Right cardiac atrium (tissue), 5 donors: ENCODE results near the gene HS3ST1. TPM values are rescaled to one million over a fixed set of nuclear protein-coding genes. Genes with fewer than 3 reads are reported as not detected.
A peak's percentile ranks its signal among the peaks of the same experiment; 100 is the strongest.

Source experiments
- ATAC-seq, 2 donors: fragments of 200-7000 bp; cut with Tn5 transposase; one replicate each; pipeline versions ENCODE4 v1.8.0 to v1.9.1; 2020; ENCODE audit warnings: moderate library complexity in 2 of 2, mild to moderate bottlenecking in 1 of 2
- DNase-seq, 3 donors: peaks; one replicate each; pipeline ENCODE4 v3.0.0-alpha.2; 2020
- H3K27ac ChIP-seq: one replicate; pipeline ENCODE4 v1.5.1; 2013; ENCODE audit warnings: mild to moderate bottlenecking, low read length, control low read depth, moderate library complexity
- H3K27me3 ChIP-seq: one replicate; pipeline ENCODE4 v1.6.1; 2013; ENCODE audit not compliant: control insufficient read depth, insufficient read depth
- H3K4me1 ChIP-seq: one replicate; pipeline ENCODE4 v1.6.1; 2013; ENCODE audit warnings: low read length; ENCODE audit not compliant: control insufficient read depth, insufficient read depth
- H3K4me3 ChIP-seq: one replicate; pipeline ENCODE4 v1.5.1; 2013; ENCODE audit warnings: low read length, control low read depth
- H3K9me3 ChIP-seq: one replicate; pipeline ENCODE4 v1.6.1; 2013; ENCODE audit warnings: low read length; ENCODE audit not compliant: control insufficient read depth
- WGBS: extraction: QIAGEN DNeasy Blood & Tissue Kit; methylation state at CpG from one replicate; pipeline ENCODE4 v1.1.7; 2013; 5-methylcytosine and 5-hydroxymethylcytosine counted together
- intact Hi-C, 4 donors: fragments of 100-400 bp; cut with DNase I; formaldehyde crosslinking; loops; one replicate each; pipeline versions ENCODE4 v1.11.0 to v1.14.0; 2022 to 2023
- polyA plus RNA-seq: library from polyadenylated mRNA; stranded (reverse); fragments of 200-250 nt; gene quantifications from one replicate; pipeline ENCODE4 v1.2.3, GENCODE V29; 2013
- total RNA-seq, 4 donors: library from RNA; stranded (reverse); fragmentation: NEBNext Ultra II Directional; extraction: Animal tissue kit (Norgen Biotek cat#: 25700); gene quantifications; one replicate each; pipeline ENCODE4 v1.2.1, GENCODE V29; 2021
- donor health status: healthy with polysubstance abuse.
- donor health status: DM: no; HTN: yes; CAD: no.
- donor health status: DM: no; HTN: no; CAD: no.
- donor health status: DM: no; HTN: yes; CAD: no; lungs with severe emphysema.
- donor health status: DM: yes; HTN: yes; CAD: no.

HS3ST1 gene
- total and polyA plus RNA-seq, 5 donors, result 0.97 to 9.1 (median 6.2) TPM

DNA sequence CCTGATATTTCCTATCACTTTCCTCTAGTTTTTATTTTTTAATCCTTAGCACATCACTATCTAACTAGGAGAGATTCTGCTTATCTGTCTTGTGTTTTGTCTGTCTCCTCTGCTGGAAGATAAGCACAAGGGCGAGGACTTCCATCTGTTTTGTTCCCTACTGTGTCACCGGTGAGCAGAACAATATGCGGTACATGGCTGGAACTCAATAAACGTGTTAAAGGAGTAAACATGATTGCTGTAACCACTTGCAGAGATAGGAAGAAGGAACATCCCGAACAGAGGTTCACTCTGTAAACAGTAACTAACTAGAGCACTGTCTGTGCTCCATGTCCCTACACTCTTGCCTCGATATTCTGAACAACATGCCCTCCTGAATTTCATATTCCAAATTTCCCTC, 5.2 kb downstream of the HS3ST1 start:
- intact Hi-C loops, result loop anchor here in 2 of 4 donors (10.0 kb wide), 2 partner anchors 311 to 839 kb away; no protein-coding TSS in a partner anchor
- H3K4me3 ChIP-seq, result no peak overlapping the region
- DNase-seq, result no peak
- no peak for ATAC-seq
- H3K9me3 ChIP-seq, result no peaks in the 10 kb centered on the region
- H3K27ac ChIP-seq, result no peak overlapping the region
- H3K4me1 ChIP-seq, result peaks cover 4% of the 10 kb centered on the region
- WGBS, result 35% methylated on average over 6 of the region's 6 CpGs
- H3K27me3 ChIP-seq, result no peaks in the 10 kb centered on the region

DNA sequence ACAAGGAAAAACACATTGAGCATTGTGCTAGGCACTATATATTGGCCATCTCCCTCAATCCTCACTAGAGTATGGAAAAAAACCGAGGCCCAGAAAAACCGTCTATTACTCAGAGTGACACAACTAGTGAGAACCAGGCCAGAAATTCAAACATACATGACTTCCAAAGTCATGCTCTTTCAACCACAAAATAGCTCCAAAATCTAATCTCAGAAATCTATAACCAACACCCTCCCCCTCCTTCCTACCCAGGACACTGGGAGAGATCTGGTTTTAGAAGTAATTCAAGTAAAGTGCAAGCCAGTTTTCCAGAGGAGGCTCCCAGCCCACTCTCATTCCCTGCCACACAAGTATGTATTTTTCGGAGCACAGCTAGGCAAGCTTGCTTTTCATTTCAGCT, 7.6 kb downstream of the HS3ST1 start:
- WGBS, result 65% methylated on average over 3 of the region's 3 CpGs
- DNase-seq, result no peak
- H3K4me1 ChIP-seq, result peaks cover 1% of the 10 kb centered on the region
- no peak overlapping the region for H3K27ac ChIP-seq
- intact Hi-C loops, result loop anchor here in 2 of 4 donors (10.0 kb wide), 2 partner anchors 314 to 836 kb away; no protein-coding TSS in a partner anchor
- no peak for ATAC-seq
- H3K27me3 ChIP-seq, result no peaks in the 10 kb centered on the region
- H3K9me3 ChIP-seq, result no peaks in the 10 kb centered on the region
- H3K4me3 ChIP-seq, result no peak overlapping the region

DNA sequence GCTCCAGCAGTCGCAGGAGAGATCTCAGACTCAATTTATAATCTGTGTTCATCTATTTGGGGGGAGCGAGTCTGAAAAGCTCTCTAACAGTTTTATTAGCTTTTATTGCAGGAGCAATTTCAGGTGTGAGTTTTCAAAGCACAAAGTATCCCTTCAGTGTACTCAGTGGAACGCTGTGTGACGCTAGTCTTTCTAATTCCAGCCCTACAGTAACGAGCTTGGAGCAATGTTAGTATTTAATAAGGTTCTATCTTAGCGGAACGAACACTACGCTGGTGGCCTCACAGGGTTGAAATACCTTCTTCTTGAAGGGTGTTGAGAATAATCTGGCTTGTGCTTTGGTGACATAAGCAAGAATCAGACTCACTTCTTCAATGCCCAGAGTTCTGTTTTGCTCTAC, 8.4 kb downstream of the HS3ST1 start:
- intact Hi-C loops, result loop anchor here in 2 of 4 donors (10.0 kb wide), 2 partner anchors 314 to 836 kb away; no protein-coding TSS in a partner anchor
- 93% methylated on average over 8 of the region's 8 CpGs for WGBS
- H3K27ac ChIP-seq, result no peak overlapping the region

DNA sequence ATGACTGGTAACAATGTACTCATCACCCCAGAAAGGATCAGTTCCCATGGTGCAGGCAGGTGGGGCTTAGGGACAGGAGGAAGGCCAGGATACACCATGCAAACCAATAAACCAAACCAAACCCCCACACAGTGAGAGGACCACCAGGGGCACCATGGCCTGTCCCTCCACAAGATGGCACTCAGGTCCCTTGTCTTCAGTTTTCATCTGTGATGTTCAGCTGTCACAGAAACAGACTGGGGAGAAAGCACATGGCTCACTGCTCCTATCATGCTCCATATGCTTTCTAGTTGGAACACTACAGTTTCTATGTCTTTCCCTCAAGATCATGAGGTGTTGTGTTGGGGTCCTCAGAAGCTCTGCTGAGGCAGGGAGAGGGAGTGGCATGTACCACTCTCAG, 10.1 kb downstream of the HS3ST1 start:
- ATAC-seq, result no peak
- no peak overlapping the region for H3K4me3 ChIP-seq
- H3K27me3 ChIP-seq, result no peaks in the 10 kb centered on the region
- intact Hi-C loops, result no loop called here
- H3K4me1 ChIP-seq, result peaks cover under 1% of the 10 kb centered on the region
- H3K27ac ChIP-seq, result no peak overlapping the region
- H3K9me3 ChIP-seq, result no peaks in the 10 kb centered on the region
- DNase-seq, result no peak

More for the DNA sequence above, 8.4 kb downstream of the HS3ST1 start:
- H3K4me1 ChIP-seq, result peaks cover 1% of the 10 kb centered on the region
- H3K27me3 ChIP-seq, result no peaks in the 10 kb centered on the region
- H3K9me3 ChIP-seq, result no peaks in the 10 kb centered on the region
- H3K4me3 ChIP-seq, result no peak overlapping the region
- no peak for DNase-seq
- no peak for ATAC-seq

DNA sequence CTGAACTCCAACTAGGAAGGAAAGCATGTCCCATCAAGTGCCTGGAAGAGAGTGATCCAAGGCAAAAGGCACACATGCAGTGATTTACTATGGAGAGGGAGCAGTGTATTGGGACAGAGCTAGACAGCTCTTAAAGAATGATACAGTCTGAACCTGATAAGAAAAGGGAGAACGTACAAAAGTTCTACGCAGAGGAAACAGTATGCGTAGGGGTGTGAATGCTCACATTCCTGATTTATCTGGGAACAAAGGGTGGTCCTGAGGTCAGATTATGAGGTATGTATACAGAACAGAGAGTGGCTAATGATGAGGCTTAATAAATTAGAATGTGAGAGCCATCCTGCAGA, 12.0 kb downstream of the HS3ST1 start:
- peak; percentile 54 to 74 for ATAC-seq
- 30% methylated on average over 3 of the region's 3 CpGs for WGBS
- intact Hi-C loops, result no loop called here

DNA sequence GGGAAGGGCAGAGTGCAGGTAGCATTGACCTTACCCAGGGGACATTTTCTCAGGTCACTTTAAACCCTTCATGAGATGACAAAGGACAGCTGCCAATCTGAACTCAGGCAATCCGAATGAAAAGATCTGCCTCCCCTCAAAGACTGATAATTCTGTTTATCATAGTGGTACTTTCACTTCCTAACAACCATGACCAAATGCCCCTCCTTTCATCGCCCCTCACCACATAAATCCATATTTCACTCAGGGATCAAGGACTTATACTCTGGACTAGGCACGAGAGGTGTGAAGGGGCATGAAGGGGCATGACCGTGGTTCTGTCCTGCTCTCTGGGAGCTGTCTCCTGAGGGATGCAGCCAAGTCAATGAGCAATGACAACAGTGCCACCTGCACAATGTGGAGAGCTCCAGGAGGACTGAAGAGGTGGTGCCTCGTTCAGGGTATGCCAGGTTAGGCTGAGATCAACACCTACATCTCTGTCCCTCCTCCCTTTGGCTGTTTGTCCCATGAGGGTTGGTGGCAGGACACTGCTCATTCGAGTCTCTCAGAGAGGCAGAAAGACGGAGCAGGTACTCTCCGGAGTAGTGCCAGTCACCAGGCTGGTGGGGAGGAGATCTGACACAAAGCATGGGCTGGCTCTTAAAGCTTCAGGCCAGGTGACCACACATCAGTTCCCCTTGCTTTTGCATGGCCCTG, 12.5 kb downstream of the HS3ST1 start:
- no peak overlapping the region for H3K4me3 ChIP-seq
- no peaks in the 10 kb centered on the region for H3K9me3 ChIP-seq
- ATAC-seq (peak in 1 of 2 donors; percentile 37), DNase-seq (no peak)
- no peaks in the 10 kb centered on the region for H3K4me1 ChIP-seq
- 83% methylated on average over 8 of the region's 8 CpGs for WGBS
- H3K27ac ChIP-seq, result no peak overlapping the region
- intact Hi-C loops, result no loop called here
- H3K27me3 ChIP-seq, result no peaks in the 10 kb centered on the region

More for the DNA sequence above, 12.0 kb downstream of the HS3ST1 start:
- H3K4me3 ChIP-seq, result no peak overlapping the region
- H3K9me3 ChIP-seq, result no peaks in the 10 kb centered on the region
- no peak overlapping the region for H3K27ac ChIP-seq
- no peaks in the 10 kb centered on the region for H3K27me3 ChIP-seq
- DNase-seq, result no peak
- no peaks in the 10 kb centered on the region for H3K4me1 ChIP-seq

DNA sequence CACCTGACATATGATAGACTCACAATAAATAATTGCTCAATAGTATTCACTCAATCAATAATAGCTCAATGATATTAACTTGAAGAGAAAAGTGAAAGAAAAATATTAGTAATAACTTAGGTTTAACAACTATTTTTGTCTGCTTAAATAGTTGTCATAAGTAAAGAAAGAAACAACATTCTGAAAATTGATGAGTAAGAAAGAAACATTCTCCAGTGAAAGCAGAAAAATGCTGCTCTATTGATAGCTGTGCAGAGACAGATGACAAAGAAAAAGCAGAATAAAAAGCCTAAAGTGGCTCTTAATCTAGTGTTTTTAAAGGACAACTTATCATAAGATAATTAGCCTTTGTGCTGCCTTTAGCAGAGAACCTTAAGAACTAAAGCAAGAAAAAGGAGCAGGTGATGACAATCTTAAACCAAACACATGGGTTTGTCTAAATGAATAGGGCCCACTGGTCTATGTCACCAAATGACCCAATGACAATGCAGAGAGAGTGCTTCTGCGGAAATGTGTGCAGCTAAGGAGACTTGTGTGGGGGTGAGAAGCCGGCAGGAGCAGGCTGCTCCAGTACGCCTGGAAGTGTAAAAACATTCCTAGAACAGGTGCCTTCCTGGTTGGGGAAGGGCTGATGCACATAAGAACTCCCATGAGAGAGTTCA, 13.2 kb downstream of the HS3ST1 start:
- no peaks in the 10 kb centered on the region for H3K4me1 ChIP-seq

DNA sequence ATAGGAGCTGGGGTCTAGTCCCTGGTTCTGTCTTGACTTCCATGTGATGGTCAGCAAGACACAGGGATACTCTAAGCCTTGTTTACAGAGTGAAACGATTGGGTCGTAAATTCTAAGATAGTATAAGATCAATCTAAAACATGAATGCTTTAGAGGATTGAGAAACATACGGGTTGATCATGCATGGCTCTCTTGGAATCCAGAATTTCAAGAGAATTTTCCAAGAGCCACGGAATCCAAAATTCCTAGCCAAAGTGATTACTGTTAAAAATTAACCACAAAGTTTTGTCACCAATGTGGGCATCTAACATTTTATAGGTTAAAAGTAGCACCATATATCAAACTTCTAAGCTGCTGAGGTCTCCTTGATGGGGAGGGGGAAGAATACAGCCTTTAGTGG, 16.5 kb downstream of the HS3ST1 start:
- H3K27ac ChIP-seq, result no peak overlapping the region
- intact Hi-C loops, result no loop called here
- H3K4me3 ChIP-seq, result no peak overlapping the region
- no peaks in the 10 kb centered on the region for H3K4me1 ChIP-seq
- H3K9me3 ChIP-seq, result no peaks in the 10 kb centered on the region
- ATAC-seq (no peak), DNase-seq (no peak)
- no peaks in the 10 kb centered on the region for H3K27me3 ChIP-seq
- 93% methylated on average over 4 of the region's 4 CpGs for WGBS

More for the DNA sequence above, 13.2 kb downstream of the HS3ST1 start:
- intact Hi-C loops, result no loop called here
- 88% methylated on average over 3 of the region's 3 CpGs for WGBS
- DNase-seq (no peak), ATAC-seq (no peak)
- Histone ChIP-seq H3K9me3 (no peaks in the 10 kb centered on the region), H3K27ac (no peak overlapping the region), H3K27me3 (no peaks in the 10 kb centered on the region), H3K4me3 (no peak overlapping the region)

DNA sequence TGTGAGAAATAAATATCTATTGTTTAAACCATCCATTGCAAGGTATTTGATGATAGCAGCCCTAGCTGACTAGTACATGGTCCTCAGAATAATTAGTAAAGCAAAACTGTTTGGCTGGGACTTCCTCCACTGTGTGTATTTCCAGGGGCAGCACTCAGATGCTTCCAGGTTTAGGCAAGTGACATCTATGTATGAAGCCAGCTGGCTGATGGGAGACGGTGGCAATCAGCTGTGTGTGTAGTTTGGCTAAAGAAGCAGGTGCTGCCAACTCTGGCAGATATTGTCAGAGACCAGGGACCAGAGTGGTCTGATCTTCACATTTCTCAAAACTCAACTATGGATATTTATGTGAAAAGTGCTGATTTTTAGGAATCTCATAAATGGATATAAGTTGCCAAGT, 19.1 kb downstream of the HS3ST1 start:
- intact Hi-C loops, result no loop called here
- WGBS, result 69% methylated on average over 1 of the region's 1 CpG

DNA sequence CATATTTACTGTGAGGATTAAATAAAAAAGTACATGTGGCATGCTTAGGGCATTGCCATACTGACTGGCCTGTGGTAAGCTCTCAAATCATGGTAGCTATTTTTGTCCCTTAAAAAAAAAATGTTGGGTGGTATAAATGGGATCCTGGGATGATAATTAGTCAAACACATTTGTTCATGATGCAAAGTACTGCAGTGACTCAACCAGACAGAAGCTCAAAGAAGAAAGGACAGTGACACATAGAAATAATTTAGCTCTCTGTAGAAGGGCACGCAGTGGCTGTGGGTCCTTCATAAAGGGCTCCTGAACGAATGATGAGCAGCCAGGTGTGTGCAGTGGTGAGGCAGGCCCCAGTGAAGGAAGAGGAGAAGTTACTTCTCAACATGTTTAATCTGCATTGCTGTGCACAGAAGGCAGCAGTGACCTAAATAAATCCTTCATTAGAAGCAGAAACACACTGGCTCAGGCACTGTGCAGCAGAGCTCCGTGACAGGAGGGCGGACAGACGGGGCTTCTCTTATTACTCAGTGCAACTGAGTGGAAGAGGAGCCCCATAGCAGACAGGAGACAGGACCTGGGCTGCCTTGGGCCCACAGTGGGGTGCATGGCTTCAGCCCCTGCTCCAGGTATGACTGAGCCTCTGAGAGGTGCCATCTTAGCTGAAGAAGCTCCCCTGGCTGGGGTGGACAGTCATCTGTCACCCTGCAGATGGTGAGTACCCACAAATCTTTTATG, 20.3 kb downstream of the HS3ST1 start:
- Histone ChIP-seq H3K4me3 (no peak overlapping the region), H3K27ac (no peak overlapping the region), H3K4me1 (no peaks in the 10 kb centered on the region), H3K27me3 (no peaks in the 10 kb centered on the region), H3K9me3 (no peaks in the 10 kb centered on the region)
- WGBS, result 91% methylated on average over 5 of the region's 5 CpGs
- intact Hi-C loops, result no loop called here
- no peak for ATAC-seq
- no peak for DNase-seq

More for the DNA sequence above, 19.1 kb downstream of the HS3ST1 start:
- Histone ChIP-seq H3K27ac (no peak overlapping the region), H3K4me1 (no peaks in the 10 kb centered on the region), H3K4me3 (no peak overlapping the region), H3K27me3 (no peaks in the 10 kb centered on the region), H3K9me3 (no peaks in the 10 kb centered on the region)
- DNase-seq (no peak), ATAC-seq (no peak)

DNA sequence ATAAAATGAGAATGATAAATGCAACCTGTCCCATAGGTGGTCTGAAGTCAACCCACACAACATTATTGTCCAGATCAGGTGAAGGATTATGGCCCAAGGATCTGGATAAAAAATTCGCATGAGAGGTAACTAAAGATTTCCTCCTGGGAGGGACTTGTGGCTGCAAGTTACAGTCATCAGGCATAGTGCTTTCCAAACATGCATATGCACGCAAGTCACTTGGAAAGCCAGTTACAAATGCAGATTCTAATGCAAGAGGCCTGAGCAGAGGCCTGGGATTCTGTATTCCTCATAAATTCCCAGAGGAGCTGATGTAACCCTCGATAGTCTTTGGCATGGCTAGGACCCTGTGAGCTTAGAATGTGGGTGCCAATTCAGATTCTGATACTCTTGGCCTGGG, 21.1 kb downstream of the HS3ST1 start:
- no peaks in the 10 kb centered on the region for H3K27me3 ChIP-seq
- H3K4me3 ChIP-seq, result no peak overlapping the region
- DNase-seq (no peak), ATAC-seq (no peak)
- H3K9me3 ChIP-seq, result no peaks in the 10 kb centered on the region
- intact Hi-C loops, result no loop called here
- no peaks in the 10 kb centered on the region for H3K4me1 ChIP-seq
- 85% methylated on average over 3 of the region's 3 CpGs for WGBS
- H3K27ac ChIP-seq, result no peak overlapping the region
